Duodenal mucosa (tissue), 2 donors: ENCODE data around the gene SNAI1.

ENCODE experiments used
- H3K27ac ChIP-seq: one replicate; pipeline ENCODE4 v1.7.0; 2013; ENCODE audit warnings: low read depth, low read length
- H3K27me3 ChIP-seq, 2 donors: one replicate each; pipeline ENCODE4 v1.7.0; 2013; ENCODE audit warnings: low read length in 2 of 2, control low read depth in 1 of 2; ENCODE audit not compliant: insufficient read depth in 2 of 2, control insufficient read depth in 1 of 2
- H3K36me3 ChIP-seq, 2 donors: one replicate each; pipeline ENCODE4 v1.7.0; 2013; ENCODE audit warnings: low read length in 2 of 2, control low read depth in 1 of 2; ENCODE audit not compliant: insufficient read depth in 2 of 2, control insufficient read depth in 1 of 2
- H3K4me1 ChIP-seq, 2 donors: one replicate each; pipeline ENCODE4 v1.7.0; 2013; ENCODE audit warnings: low read length in 2 of 2, control low read depth in 1 of 2; ENCODE audit not compliant: insufficient read depth in 2 of 2, control insufficient read depth in 1 of 2
- H3K4me3 ChIP-seq, 2 donors: one replicate each; pipeline ENCODE4 v1.7.0; 2013; ENCODE audit warnings: low read length in 2 of 2, low read depth in 1 of 2
- H3K9ac ChIP-seq, 2 donors: one replicate each; pipeline ENCODE4 v1.7.0; 2013; ENCODE audit warnings: low read length in 2 of 2, low read depth in 1 of 2
- H3K9me3 ChIP-seq, 2 donors: one replicate each; pipeline ENCODE4 v1.7.0; 2013; ENCODE audit warnings: low read length in 2 of 2, control low read depth in 1 of 2; ENCODE audit not compliant: control insufficient read depth in 1 of 2

Gene SNAI1

DNA sequence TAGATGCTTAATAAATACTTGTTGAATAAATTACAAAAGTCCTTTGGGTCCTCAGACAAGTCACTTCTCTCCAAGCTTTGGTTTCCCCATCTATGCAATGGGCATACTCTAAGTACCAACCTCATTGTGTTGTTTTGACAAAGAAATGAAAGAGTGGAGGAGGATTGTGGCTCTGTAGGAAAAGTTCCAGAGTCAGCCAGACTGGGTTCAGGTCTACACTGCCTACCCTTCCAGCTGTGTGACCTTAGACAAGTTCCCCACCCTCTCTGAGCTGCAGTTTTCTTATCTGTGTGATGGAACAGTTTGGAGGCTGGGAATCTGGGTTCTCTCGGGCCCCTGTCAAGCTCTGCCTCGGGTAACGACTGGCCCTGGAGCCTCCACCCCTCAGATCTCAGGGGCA, 53.9 kb downstream of the SNAI1 start:
- Histone ChIP-seq H3K9me3 (no peaks in the 10 kb centered on the region), H3K4me1 (peaks cover 4 to 9% of the 10 kb centered on the region in 2 donors), H3K27ac (no peak overlapping the region), H3K4me3 (no peak overlapping the region), H3K36me3 (no peaks in the 10 kb centered on the region), H3K9ac (no peak overlapping the region), H3K27me3 (no peaks in the 10 kb centered on the region)

DNA sequence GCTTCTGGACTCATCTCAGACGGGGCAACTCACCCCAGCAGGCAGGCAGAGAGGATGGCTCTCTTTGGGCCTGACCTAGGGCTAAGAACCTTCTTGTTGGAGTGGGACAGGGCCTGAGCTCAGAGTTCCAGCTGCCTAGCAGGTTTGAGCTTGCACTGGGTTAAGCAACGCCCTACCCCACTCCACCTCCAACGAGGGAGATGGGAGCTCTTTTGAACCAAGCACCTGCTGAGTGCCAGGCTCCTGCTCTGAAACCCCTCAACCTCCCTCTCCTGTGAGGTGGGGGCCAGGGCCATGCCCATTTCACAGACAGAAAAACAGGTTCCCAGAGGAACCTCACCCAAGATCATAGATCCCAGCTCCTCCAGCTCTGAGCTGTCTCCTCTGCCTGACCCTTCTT, 54.3 kb downstream of the SNAI1 start:
- H3K9ac ChIP-seq: no peak overlapping the region
- no peak overlapping the region for H3K4me3 ChIP-seq
- H3K36me3 ChIP-seq: no peaks in the 10 kb centered on the region
- H3K4me1 ChIP-seq: peaks cover 4 to 9% of the 10 kb centered on the region in 2 donors
- no peaks in the 10 kb centered on the region for H3K27me3 ChIP-seq
- no peak overlapping the region for H3K27ac ChIP-seq
- H3K9me3 ChIP-seq: no peaks in the 10 kb centered on the region

DNA sequence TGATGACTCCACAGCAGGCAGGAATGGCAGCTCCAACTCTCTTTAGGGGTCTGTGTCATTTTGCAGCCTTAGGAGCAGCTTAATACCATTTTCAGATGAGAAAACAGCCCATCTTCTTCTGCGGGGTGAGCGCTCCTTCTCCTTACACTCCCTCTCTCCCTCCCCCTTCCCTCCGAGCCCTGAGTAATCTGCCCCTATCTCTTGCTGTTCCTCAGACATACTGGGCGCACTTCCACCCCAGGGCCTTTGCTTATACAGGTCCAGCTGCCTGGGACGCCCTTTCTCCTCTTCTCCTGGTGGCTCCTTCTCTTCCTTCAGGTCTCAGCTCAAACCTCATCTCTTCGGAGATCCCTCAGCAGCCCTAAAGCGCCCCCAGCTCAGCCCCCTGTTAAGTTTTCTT, 54.8 kb downstream of the SNAI1 start:
- H3K27ac ChIP-seq: no peak overlapping the region
- peaks cover 4 to 9% of the 10 kb centered on the region in 2 donors for H3K4me1 ChIP-seq

DNA sequence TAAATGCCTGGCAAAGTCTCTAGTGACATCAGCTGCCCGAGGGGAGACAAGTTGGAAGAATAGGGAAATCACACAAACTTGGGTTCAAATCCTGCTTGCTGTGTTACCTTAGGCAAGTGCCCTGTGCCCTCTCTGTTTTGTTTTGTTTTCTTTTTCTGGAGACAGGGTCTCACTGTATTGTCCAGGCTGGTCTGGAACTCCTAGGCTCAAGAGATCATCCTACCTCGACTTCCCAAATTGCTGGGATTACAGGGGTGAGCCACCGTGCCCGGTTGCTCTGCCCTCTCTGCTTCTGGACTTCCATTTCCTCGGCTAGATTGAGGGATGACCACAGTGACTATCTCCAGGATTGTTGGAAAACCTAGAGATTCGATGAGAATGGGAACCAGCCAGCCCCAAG, 55.4 kb downstream of the SNAI1 start:
- no peak overlapping the region for H3K9ac ChIP-seq
- H3K9me3 ChIP-seq: no peaks in the 10 kb centered on the region

More for the DNA sequence above, 54.8 kb downstream of the SNAI1 start:
- Histone ChIP-seq H3K9ac (no peak overlapping the region), H3K36me3 (no peaks in the 10 kb centered on the region), H3K27me3 (no peaks in the 10 kb centered on the region), H3K4me3 (no peak overlapping the region), H3K9me3 (no peaks in the 10 kb centered on the region)

More for the DNA sequence above, 55.4 kb downstream of the SNAI1 start:
- Histone ChIP-seq H3K4me3 (no peak overlapping the region), H3K27ac (no peak overlapping the region), H3K36me3 (no peaks in the 10 kb centered on the region), H3K27me3 (no peaks in the 10 kb centered on the region), H3K4me1 (peaks cover 4 to 9% of the 10 kb centered on the region in 2 donors)
